Measurements from ENCODE around the gene ADD3. TPM values are rescaled to one million over a fixed set of nuclear protein-coding genes. Genes with fewer than 3 reads are reported as not detected.

ADD3 gene
- total RNA-seq, 4 donors from 2014 or later: 236 to 545 (median 314) TPM

DNA sequence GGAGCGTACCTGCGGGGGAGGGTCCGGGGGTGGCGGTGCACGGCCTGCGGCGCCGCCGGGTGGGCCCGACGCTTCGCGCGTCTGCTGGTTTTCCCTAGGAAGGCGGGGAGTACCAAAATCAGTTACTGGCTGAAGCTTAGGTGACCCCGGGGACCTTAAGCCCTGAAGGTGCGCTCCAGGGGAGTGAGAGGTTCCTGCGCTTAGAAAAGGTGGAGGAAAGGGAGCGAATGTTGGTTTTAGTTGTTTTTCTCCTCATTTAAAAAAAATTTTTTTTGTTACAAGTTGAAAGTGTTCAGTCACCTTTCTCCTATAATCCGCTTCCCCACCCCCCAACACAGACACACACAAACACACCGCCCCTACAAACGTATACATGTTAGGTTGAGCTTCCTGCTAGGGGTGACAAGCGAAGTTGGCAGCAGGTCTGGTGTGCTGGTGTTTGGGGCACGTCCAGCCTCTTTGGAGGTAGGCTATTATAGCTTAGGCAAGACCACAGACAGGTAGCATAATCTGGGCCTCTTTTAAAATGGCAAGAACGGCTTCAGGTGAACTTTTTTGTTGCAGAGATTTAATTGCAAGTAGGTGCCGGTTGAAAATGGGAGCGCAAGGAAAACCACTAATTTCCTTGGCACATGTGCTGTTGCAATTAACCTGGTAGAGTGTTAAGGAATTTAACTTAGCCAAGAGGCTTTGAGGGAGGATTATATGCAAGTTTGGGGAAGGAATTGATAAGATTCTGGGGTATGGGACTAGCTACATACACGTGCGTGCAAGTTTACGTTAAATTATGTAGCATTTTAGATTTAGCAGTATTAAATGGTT is 945 bp downstream of the ADD3 start:
- Histone ChIP-seq H3K9me3 (no peaks in the 10 kb centered on the region), H3K4me1 (peaks cover 0 to 55% (median 11%) of the 10 kb centered on the region in 4 donors), H3K27me3 (no peaks in the 10 kb centered on the region), H3K4me3 (peak overlapping the region; percentile 63 to 92 (median 91)), H3K27ac (peak overlapping the region; percentile 87 to 96 (median 91)), H3K36me3 (no peaks in the 10 kb centered on the region)
- DNase-seq: peak; percentile 54 to 70 (median 68)
- no peak for TF ChIP-seq CTCF (IDR thresholded peaks at IDR 0.05)
- no peak for TF ChIP-seq POLR2A (IDR thresholded peaks at IDR 0.05)

GRCh38 chr10:110009736-110010475 is 2.1 kb downstream of the ADD3 start:
- Histone ChIP-seq H3K36me3 (no peaks in the 10 kb centered on the region), H3K4me3 (peak overlapping the region in 2 of 4 donors; percentile 63 to 92), H3K27ac (peak overlapping the region; percentile 15 to 41 (median 26)), H3K4me1 (peaks cover 0 to 49% (median 11%) of the 10 kb centered on the region in 4 donors), H3K9me3 (no peaks in the 10 kb centered on the region), H3K27me3 (no peaks in the 10 kb centered on the region)
- peak in 1 of 3 donors; percentile 48 for DNase-seq
- TF ChIP-seq POLR2A (IDR thresholded peaks at IDR 0.05) (no peak), CTCF (IDR thresholded peaks at IDR 0.05) (no peak)

DNA sequence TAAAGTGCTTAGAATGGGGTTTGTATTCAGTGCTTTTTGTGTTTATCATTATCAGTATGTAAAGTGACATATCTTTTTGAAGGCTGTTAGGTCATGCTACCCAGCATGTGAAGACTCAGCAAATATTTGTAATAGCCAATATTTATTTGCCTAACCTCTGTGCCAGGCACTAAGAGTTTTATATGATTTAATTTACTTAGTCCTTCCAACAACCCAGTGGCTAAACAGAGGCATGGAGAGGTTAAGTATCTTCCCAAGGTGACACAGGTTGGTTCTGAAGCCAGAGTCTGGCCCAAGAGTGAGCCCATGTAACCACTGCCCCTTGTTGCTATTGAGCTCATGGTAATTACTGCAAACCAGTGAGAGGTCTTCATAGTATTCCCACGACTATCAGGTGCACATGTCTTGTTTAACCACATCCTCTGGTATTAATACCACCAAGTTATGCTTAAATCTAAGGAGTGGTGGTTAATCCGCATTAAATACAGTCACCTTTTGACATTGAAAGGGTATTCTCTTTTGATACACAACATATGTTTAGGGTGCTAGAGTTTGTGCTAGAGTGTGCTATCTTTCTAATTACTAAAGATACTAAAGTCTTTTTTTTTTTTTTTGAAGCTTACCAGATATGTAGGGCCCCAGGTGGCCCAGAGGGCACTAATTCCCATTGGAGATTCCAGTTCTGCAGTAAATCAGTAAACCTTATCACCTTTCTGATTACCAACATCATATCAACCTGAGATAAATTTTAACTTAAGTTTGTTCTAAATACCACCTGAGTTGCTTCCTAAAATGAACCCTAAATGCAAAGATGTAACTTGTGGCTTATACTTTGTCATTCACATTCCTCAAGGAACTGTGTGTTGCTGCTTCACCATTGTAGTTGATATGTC is 2.9 kb downstream of the ADD3 start:
- Histone ChIP-seq H3K36me3 (no peaks in the 10 kb centered on the region), H3K4me1 (peaks cover 0 to 45% (median 11%) of the 10 kb centered on the region in 4 donors), H3K4me3 (peak overlapping the region in 1 of 4 donors; percentile 92), H3K27me3 (no peaks in the 10 kb centered on the region), H3K9me3 (no peaks in the 10 kb centered on the region), H3K27ac (peak overlapping the region; percentile 15 to 41 (median 26))
- TF ChIP-seq CTCF (IDR thresholded peaks at IDR 0.05): no peak
- TF ChIP-seq POLR2A (IDR thresholded peaks at IDR 0.05): no peak
- DNase-seq: no peak

- DNase-seq: no peak
These were observed 3.9 kb downstream of the ADD3 start for GRCh38 chr10:110011681-110012080.

More at GRCh38 chr10:110011681-110012080, 3.9 kb downstream of the ADD3 start:
- TF ChIP-seq POLR2A (IDR thresholded peaks at IDR 0.05) (no peak), CTCF (IDR thresholded peaks at IDR 0.05) (no peak)
- no peaks in the 10 kb centered on the region for H3K9me3 ChIP-seq
- H3K27me3 ChIP-seq: no peaks in the 10 kb centered on the region
- H3K27ac ChIP-seq: no peak overlapping the region
- H3K4me1 ChIP-seq: peaks cover 0 to 39% (median 11%) of the 10 kb centered on the region in 4 donors
- H3K4me3 ChIP-seq: no peak overlapping the region
- no peaks in the 10 kb centered on the region for H3K36me3 ChIP-seq

Measured in Peyer's patch (tissue), 4 donors.